H7 (cell line): Measurements from ENCODE around the gene IL16. TPM values are rescaled to one million over a fixed set of nuclear protein-coding genes. Genes with fewer than 3 reads are reported as not detected.

Source experiments
- DNase-seq: peaks from one replicate; pipeline ENCODE4 v3.0.0; 2012
- H3K27me3 ChIP-seq: 2 replicates; pipeline ENCODE4 v1.6.0; 2011; ENCODE audit warnings: mild to moderate bottlenecking, low read length; ENCODE audit not compliant: control insufficient read depth, insufficient read depth
- H3K36me3 ChIP-seq: replicated peaks from 2 replicates; pipeline ENCODE4 v1.5.1; 2011; ENCODE audit warnings: low read length; ENCODE audit not compliant: control insufficient read depth, insufficient read depth
- H3K4me3 ChIP-seq: 2 replicates; pipeline ENCODE4 v1.5.1; 2011; ENCODE audit warnings: low read depth, mild to moderate bottlenecking, control low read depth, low read length, moderate library complexity; ENCODE audit not compliant: insufficient read depth
- total RNA-seq: library from RNA; depleted of rRNA; stranded (reverse); fragments of >200 nt; shearing (Covaris generic); gene quantifications from 2 replicates; pipeline ENCODE4 v1.2.3, GENCODE V29; 2014; rRNA removed

IL16 gene
- total RNA-seq, 1 experiment from 2014 or later, result not detected

DNA sequence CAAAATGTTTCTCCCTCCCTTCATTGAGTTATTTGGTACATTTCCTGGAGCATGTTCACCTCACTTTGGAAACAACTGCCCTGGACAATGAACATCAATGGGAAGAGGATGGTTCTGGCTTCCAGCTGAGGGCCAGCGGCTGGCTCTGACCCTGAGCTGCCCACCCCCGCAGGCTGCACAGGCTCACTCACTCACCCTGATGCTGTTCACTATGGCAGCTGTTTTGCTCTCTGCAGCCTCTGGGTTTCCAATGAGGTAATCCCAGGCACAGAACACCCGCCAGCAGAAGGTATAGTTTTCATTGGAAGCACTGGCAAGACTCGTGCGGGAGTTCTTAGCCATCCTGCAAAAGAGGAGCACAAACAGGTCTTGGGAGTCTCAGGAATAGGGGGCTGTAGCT is 159.6 kb downstream of the IL16 start:
- DNase-seq, result peak; percentile 33
- Histone ChIP-seq H3K27me3 (no peaks in the 10 kb centered on the region), H3K36me3 (no peaks in the 10 kb centered on the region), H3K4me3 (no peak overlapping the region)

GRCh38 chr15:81357180-81357686 is 160.6 kb downstream of the IL16 start:
- Histone ChIP-seq H3K36me3 (no peaks in the 10 kb centered on the region), H3K4me3 (no peak overlapping the region), H3K27me3 (no peaks in the 10 kb centered on the region)
- peak; percentile 36 for DNase-seq

DNA sequence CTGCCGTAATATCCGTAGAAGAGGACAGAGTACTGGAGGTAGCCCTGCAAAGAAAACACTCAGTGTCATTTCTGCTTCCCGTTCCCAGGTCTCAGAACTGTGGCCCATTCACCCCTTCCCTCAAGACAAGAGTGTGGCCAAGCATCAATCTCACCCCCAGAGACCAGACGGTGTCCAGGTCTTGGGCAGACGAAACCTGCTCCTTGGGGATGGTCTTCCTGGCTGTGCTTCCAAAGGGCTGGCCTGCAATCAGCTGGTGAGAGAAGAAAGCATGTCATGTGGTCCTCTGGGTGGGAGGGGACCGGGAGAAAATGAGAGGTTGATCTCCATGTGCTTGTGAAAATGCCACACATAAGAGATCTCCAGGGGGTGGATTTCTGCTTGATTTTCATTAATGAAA is 161.6 kb downstream of the IL16 start:
- Histone ChIP-seq H3K27me3 (no peaks in the 10 kb centered on the region), H3K36me3 (no peaks in the 10 kb centered on the region), H3K4me3 (no peak overlapping the region)
- DNase-seq, result no peak

DNA sequence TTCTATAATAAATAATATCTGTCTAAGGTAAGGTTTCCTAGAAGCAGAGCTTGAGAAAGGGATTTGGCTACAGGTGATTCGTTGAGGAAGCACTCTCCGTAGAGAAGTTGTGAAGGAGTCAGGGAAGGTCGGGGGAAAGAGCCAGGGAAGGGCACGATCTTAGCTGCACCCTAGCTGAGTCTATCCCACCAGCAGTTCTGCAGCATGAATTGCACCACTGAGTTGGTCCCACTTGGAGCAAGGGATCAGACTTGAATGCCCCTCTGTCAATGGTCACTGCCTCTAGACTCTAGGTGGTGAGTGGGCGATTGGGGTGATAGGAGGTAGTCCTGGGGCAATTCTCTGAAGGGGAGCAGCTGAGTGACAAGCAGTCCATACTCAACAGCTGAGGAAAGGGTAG is 163.8 kb downstream of the IL16 start:
- Histone ChIP-seq H3K4me3 (no peak overlapping the region), H3K36me3 (no peaks in the 10 kb centered on the region), H3K27me3 (no peaks in the 10 kb centered on the region)
- no peak for DNase-seq

GRCh38 chr15:81361891-81362290 is 165.2 kb downstream of the IL16 start:
- Histone ChIP-seq H3K36me3 (no peaks in the 10 kb centered on the region), H3K4me3 (no peak overlapping the region), H3K27me3 (no peaks in the 10 kb centered on the region)
- DNase-seq, result no peak

GRCh38 chr15:81362790-81363189 is 166.1 kb downstream of the IL16 start:
- Histone ChIP-seq H3K36me3 (no peaks in the 10 kb centered on the region), H3K27me3 (no peaks in the 10 kb centered on the region), H3K4me3 (no peak overlapping the region)
- no peak for DNase-seq

DNA sequence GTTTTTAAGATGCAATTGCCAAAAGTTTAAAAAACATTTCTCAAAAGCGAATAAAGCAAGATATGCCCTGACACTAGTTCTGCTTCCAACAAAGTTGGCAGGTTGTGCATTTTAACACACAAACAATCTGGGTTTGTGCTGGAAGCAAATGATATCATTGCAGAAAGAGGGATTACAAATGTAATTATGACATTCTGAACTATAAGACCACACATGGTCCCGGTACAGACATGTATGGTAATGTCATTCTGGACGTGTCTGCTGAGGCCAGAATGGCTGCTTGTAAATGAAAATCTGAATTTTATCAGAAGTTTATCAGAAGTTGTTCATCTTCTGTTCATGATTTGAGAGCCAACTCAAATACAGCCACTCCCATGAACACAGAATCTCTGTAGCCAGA is 166.6 kb downstream of the IL16 start:
- no peak for DNase-seq
- H3K27me3 ChIP-seq, result no peaks in the 10 kb centered on the region
- H3K36me3 ChIP-seq, result no peaks in the 10 kb centered on the region
- H3K4me3 ChIP-seq, result no peak overlapping the region

Other genes with a start within 250 kb of the IL16 start
- 16.8 and 24.0 TPM in 2 replicates for gene MESD, start 207.1 kb upstream of the IL16 start, total RNA-seq
- gene TLNRD1, start 196.0 kb upstream of the IL16 start, total RNA-seq, result 34.5 and 38.4 TPM in 2 replicates
- 0.59 TPM in 1 of 2 replicates, not detected in the other for gene CFAP161, start 62.6 kb upstream of the IL16 start, total RNA-seq
- 3.4 TPM in 2 replicates for gene STARD5, start 127.3 kb downstream of the IL16 start, total RNA-seq
- not detected in 2 replicates for gene TMC3, start 177.3 kb downstream of the IL16 start, total RNA-seq